B cell (primary cell): ENCODE measurements around the gene TTC39C. TPM values are rescaled to one million over a fixed set of nuclear protein-coding genes. Genes with fewer than 3 reads are reported as not detected.

Source experiments
- ATAC-seq: fragments of 200-7000 bp; cut with Tn5 transposase; one replicate; pipeline ENCODE4 v1.10.0; 2021; ENCODE audit warnings: low read depth, mild to moderate bottlenecking, moderate number of reproducible peaks, moderate library complexity
- CTCF ChIA-PET: fragments of 350-600 bp; sonication (Branson Sonifier 250); formaldehyde crosslinking; loops from one replicate; lab custom pipeline; 2021; ENCODE audit warnings: antibody characterized with exemption, inconsistent platforms; lab: Charles Lee
- POLR2A ChIA-PET: fragments of 350-600 bp; sonication (Branson Sonifier 250); formaldehyde crosslinking; loops from one replicate; lab custom pipeline; 2021; ENCODE audit warnings: antibody characterized with exemption; lab: Charles Lee
- DNase-seq: peaks from one replicate; pipeline ENCODE4 v3.0.0; 2013
- H2AFZ ChIP-seq: 2 replicates; pipeline ENCODE4 v1.6.1; 2012; ENCODE audit warnings: mild to moderate bottlenecking, low read depth, low read length; ENCODE audit not compliant: insufficient read depth, poor library complexity, severe bottlenecking
- H3K27ac ChIP-seq, 2 donors: 1 replicate in 1 of 2; 2 replicates in 1 of 2; pipeline ENCODE4 v1.5.1; 2012 to 2013; ENCODE audit warnings: low read length in 2 of 2, mild to moderate bottlenecking in 2 of 2, moderate library complexity in 1 of 2
- H3K27me3 ChIP-seq, 4 experiments: fragments of 200-600 bp in 1 of 4; sonication (generic) in 1 of 4; replicated peaks in 1 of 4; 1 replicate in 2 of 4; 2 replicates in 2 of 4; pipeline versions ENCODE4 v1.6.1 to v1.7.0; 2013 to 2016; ENCODE audit warnings: low read length in 3 of 4, mild to moderate bottlenecking in 2 of 4, mixed read lengths in 1 of 4, moderate library complexity in 1 of 4; ENCODE audit not compliant: insufficient read depth in 4 of 4, control insufficient read depth in 3 of 4; ENCODE audit errors: control extremely low read depth in 1 of 4
- H3K36me3 ChIP-seq, 2 experiments: replicated peaks in 1 of 2; 1 replicate in 1 of 2; 2 replicates in 1 of 2; pipeline versions ENCODE4 v1.6.1 to v1.7.1; 2013; ENCODE audit warnings: low read length in 1 of 2; ENCODE audit not compliant: insufficient read depth in 2 of 2, control insufficient read depth in 1 of 2; ENCODE audit errors: control extremely low read depth in 1 of 2, extremely low read depth in 1 of 2
- H3K4me1 ChIP-seq, 2 donors: fragments of 200-600 bp in 1 of 2; sonication (generic) in 1 of 2; 1 replicate in 1 of 2; 2 replicates in 1 of 2; pipeline versions ENCODE4 v1.5.1 to v1.6.1; 2013 to 2017; ENCODE audit warnings: low read length in 2 of 2; ENCODE audit not compliant: control insufficient read depth in 2 of 2, insufficient read depth in 2 of 2
- H3K4me2 ChIP-seq: replicated peaks from 2 replicates; pipeline ENCODE3; 2012; ENCODE audit warnings: mild to moderate bottlenecking, low read depth, low read length; ENCODE audit not compliant: poor library complexity, severe bottlenecking
- H3K4me3 ChIP-seq, 5 experiments: fragments of 200-600 bp in 1 of 5; sonication (generic) in 1 of 5; 1 replicate in 3 of 5; 2 replicates in 2 of 5; pipeline versions ENCODE4 v1.5.1 to v1.7.0; 2011 to 2016; ENCODE audit warnings: low read length in 4 of 5, mild to moderate bottlenecking in 4 of 5, low read depth in 2 of 5, control low read depth in 1 of 5, moderate library complexity in 1 of 5; ENCODE audit not compliant: insufficient read depth in 1 of 5; ENCODE audit errors: control extremely low read depth in 1 of 5, extremely low read depth in 1 of 5
- H3K79me2 ChIP-seq: fragments of 200-600 bp; sonication (generic); one replicate; pipeline ENCODE4 v1.6.0; 2016; ENCODE audit warnings: low read length; ENCODE audit not compliant: control insufficient read depth, insufficient read depth
- H3K9ac ChIP-seq: fragments of 200-600 bp; sonication (generic); 2 replicates; pipeline ENCODE4 v1.6.1; 2017; ENCODE audit warnings: mild to moderate bottlenecking, low read length, moderate library complexity
- H3K9me3 ChIP-seq, 3 donors: one replicate each; pipeline versions ENCODE4 v1.6.1 to v1.7.1; 2013; ENCODE audit warnings: low read length in 2 of 3; ENCODE audit not compliant: control insufficient read depth in 2 of 3, insufficient read depth in 1 of 3; ENCODE audit errors: control extremely low read depth in 1 of 3
- H4K20me1 ChIP-seq: 2 replicates; pipeline ENCODE4 v1.6.0; 2012; ENCODE audit warnings: mild to moderate bottlenecking, low read length; ENCODE audit not compliant: insufficient read depth, control insufficient read depth, poor library complexity, severe bottlenecking
- H3K27ac Mint-ChIP-seq: one replicate; pipeline ENCODE4 v1.8.0; 2021; ENCODE audit warnings: mixed read lengths
- H3K27me3 Mint-ChIP-seq: one replicate; pipeline ENCODE4 v1.8.0; 2021; ENCODE audit warnings: mixed read lengths
- H3K4me1 Mint-ChIP-seq: one replicate; pipeline ENCODE4 v1.8.0; 2021; ENCODE audit warnings: mixed read lengths
- H3K4me3 Mint-ChIP-seq: one replicate; pipeline ENCODE4 v1.8.0; 2021; ENCODE audit warnings: mixed read lengths
- H3K9me3 Mint-ChIP-seq: one replicate; pipeline ENCODE4 v1.8.0; 2022; ENCODE audit warnings: mixed read lengths; ENCODE audit not compliant: insufficient read depth
- CTCF ChIP-seq: fragments of 200-600 bp; IDR thresholded peaks from one replicate; pipeline ENCODE4 v1.8.0; 2022; ENCODE audit warnings: antibody characterized with exemption, mild to moderate bottlenecking
- EZH2 ChIP-seq: IDR thresholded peaks from 2 replicates; pipeline ENCODE4 v1.6.1; 2012; ENCODE audit warnings: borderline replicate concordance, low read depth, mild to moderate bottlenecking, moderate library complexity, low read length; ENCODE audit not compliant: insufficient read depth, poor library complexity, severe bottlenecking
- WGBS: methylation state at CpG from one replicate; pipeline ENCODE4 v1.1.5; 2013; ENCODE audit warnings: missing lambda C conversion rate; ENCODE audit not compliant: insufficient coverage; 5-methylcytosine and 5-hydroxymethylcytosine counted together
- intact Hi-C: fragments of 100-400 bp; cut with micrococcal nuclease; formaldehyde crosslinking; loops from one replicate; pipeline ENCODE4 v1.10.0; 2022
- polyA plus RNA-seq: library from polyadenylated mRNA; depleted of rRNA; stranded (reverse); fragments of >200 nt; gene quantifications from 2 replicates; pipeline ENCODE4 v1.2.3, GENCODE V29; 2012
- total RNA-seq, 2 donors: library from RNA; stranded (reverse); fragments of 120-200 nt in 1 of 2; gene quantifications; 1 replicate in 1 of 2; 2 replicates in 1 of 2; pipeline versions ENCODE4 v1.2.3 to v1.2.4, GENCODE V29; 2013 to 2022

Gene TTC39C
- total and polyA plus RNA-seq, 2 donors (not counting 1 experiment from before 2014, with no cell fraction given), result 22.3 to 44.3 TPM

- Histone ChIP-seq H2AFZ (no peak overlapping the region), H3K4me2 (no peak overlapping the region), H3K9me3 (peaks cover 0 to 4% (median 0%) of the 10 kb centered on the region in 3 donors), H3K36me3 (peaks cover 2 to 25% of the 10 kb centered on the region in 2 experiments), H4K20me1 (no peaks in the 10 kb centered on the region), H3K27ac (no peak overlapping the region), H3K4me3 (no peak overlapping the region), H3K9ac (no peak overlapping the region), H3K79me2 (no peaks in the 10 kb centered on the region), H3K27me3 (no peaks in the 10 kb centered on the region), H3K4me1 (peaks cover 5 to 6% of the 10 kb centered on the region in 2 donors)
- intact Hi-C loops, result no loop called here
- ChIA-PET CTCF (no interaction called here), POLR2A (no interaction called here)
- WGBS, result 80% methylated on average over 3 of the region's 4 CpGs
- H3K27ac Mint-ChIP-seq, result no peak overlapping the region
- DNase-seq, result no peak
- H3K27me3 Mint-ChIP-seq, result no peaks in the 10 kb centered on the region
- no peaks in the 10 kb centered on the region for H3K9me3 Mint-ChIP-seq
- TF ChIP-seq EZH2 (no peak), CTCF (no peak)
- H3K4me1 Mint-ChIP-seq, result peaks cover 12% of the 10 kb centered on the region
- no peak overlapping the region for H3K4me3 Mint-ChIP-seq
- no peak for ATAC-seq
These were observed 74.5 kb downstream of the TTC39C start for GRCh38 chr18:24089076-24089475.

- Histone ChIP-seq H3K4me2 (no peak overlapping the region), H3K9ac (no peak overlapping the region), H3K4me1 (peaks cover 11 to 13% of the 10 kb centered on the region in 2 donors), H3K36me3 (peaks cover 2 to 24% of the 10 kb centered on the region in 2 experiments), H4K20me1 (no peaks in the 10 kb centered on the region), H2AFZ (no peak overlapping the region), H3K4me3 (no peak overlapping the region), H3K9me3 (peaks cover 0 to 4% (median 0%) of the 10 kb centered on the region in 3 donors), H3K27ac (no peak overlapping the region), H3K79me2 (peaks cover 1% of the 10 kb centered on the region), H3K27me3 (no peaks in the 10 kb centered on the region)
- Mint-ChIP-seq H3K27ac (no peak overlapping the region), H3K9me3 (no peaks in the 10 kb centered on the region), H3K27me3 (no peaks in the 10 kb centered on the region), H3K4me3 (no peak overlapping the region), H3K4me1 (peaks cover 18% of the 10 kb centered on the region)
- TF ChIP-seq CTCF (no peak), EZH2 (no peak)
- ChIA-PET CTCF (no interaction called here), POLR2A (interaction anchor here (0.6 to 0.7 kb wide), 2 partner anchors 29 to 62 kb away, joined by 4 to 7 read pairs; no protein-coding TSS in a partner anchor)
- WGBS, result 100% methylated on average over 1 of the region's 4 CpGs
- DNase-seq (no peak), ATAC-seq (no peak)
- intact Hi-C loops, result no loop called here
These were observed 75.2 kb downstream of the TTC39C start for GRCh38 chr18:24089515-24090337.
